ENCODE measurements around the gene ARHGAP31.

Gene ARHGAP31

DNA sequence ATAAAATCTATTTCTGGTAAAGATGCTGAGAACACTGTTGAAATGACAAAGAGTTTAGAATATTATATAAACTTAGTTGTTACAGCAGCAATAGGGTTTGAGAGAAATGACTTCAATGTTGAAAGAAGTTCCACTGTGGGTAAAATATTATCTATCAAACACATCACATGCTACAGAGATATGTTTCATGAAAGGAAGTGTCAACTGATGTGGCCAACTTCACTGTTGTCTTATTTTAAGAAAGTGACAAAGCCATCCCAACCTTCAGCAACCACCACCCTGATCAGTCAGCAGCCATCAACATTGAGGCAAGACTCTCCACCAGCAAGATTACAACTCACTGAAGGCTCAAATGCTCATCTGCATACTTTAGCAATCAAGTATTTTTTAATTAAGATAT lies 149.0 kb downstream of the ARHGAP31 start:
- DNase-seq (ENCODE audit: low spot score) = no peak

DNA sequence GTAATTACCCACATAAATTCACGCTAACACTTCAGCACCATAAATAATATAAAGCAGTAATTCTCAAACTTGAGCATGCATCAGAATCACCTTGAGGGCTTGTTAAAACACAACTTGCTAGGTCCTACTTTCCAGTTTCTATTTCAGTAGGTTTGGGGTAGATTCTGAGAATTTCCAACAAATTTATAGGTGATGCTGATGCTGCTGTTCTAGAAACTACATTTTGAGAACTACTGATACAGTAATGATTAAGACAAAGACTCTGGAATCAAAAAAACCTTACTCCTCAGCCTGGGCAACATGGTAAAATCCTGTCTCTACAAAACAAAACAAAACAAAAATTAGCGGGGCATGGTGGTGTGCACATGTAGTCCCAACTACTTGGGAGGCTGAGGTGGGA lies 150.4 kb downstream of the ARHGAP31 start:
- no peak for DNase-seq (ENCODE audit: low spot score)

- no peak for DNase-seq (ENCODE audit: low spot score)
Measured at GRCh38 chr3:119453822-119454221, 159.6 kb downstream of the ARHGAP31 start.

- no peak for DNase-seq (ENCODE audit: low spot score)
Measured at GRCh38 chr3:119456469-119456868, 162.3 kb downstream of the ARHGAP31 start.

DNA sequence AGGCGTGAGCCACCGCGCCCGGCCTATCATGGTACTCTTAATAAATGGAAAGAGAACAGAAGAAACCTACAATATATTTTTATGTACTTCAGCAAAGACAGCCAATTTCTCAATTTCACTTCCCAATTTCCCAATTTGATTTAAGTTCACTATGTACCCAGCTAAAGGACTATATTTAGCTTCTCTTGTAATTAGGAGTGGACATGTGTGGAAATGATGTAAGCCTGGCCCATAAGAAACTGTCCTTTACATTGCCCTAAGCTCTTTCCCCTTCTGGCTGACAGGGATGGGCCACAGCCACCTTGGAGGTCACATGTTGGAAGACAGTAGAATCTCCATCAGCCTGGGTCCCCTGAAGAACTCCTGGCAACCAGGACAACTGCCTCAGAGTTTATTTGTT lies 163.1 kb downstream of the ARHGAP31 start:
- DNase-seq (ENCODE audit: low spot score) = no peak

DNA sequence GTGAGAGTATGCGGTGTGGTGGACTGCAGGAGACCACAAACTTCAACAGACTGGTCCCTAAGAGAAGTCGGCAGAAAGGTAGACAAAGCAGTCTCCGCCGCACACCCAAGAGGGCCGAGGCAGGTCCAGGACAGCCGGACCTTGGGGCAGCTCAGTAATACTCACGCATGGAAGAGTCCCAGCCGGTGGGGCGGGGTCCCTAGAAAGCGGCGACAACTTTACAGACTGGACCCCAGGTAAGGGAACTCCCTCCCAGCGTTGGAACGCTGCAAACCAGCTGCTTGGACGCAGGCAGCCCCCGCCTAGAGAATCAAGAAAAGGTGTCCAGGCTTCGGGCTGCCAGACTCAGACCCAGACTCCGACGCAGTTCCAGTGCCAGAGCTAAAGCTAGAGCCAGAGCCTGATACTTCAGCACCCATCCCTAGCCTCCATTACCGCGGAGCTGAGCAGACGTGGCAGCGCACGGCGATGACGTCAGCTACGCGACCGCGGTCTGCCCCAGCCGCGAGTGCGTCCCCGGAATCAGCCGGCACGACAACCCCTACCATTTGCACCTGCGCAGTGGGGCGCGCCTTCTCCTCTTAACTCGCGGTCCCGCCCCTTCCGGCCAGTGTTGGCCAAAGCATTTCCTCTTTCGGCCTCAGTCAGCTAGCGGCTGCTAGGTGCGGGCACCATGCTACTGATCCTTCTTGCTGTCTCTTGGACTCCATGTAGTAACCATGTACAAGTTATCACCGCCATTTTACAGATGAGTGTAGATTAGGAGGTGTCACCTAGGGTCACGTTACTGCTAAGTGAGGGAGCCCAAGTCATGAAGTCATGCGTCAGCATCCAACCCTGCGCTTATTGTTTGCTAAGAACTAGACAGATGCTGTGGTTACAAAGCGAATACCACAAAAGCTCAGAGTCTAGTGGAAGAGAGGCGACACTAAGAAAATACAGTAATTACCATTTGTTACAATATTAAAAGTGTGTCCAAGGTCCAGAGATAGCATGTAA lies 169.3 kb downstream of the ARHGAP31 start, which contains the start of gene TMEM39A:
TMEM39A (minus strand) TSS at position 445 of the 999 bp plus-strand sequence. CDS start 1,541 bp downstream, outside the sequence.
- peak; percentile 99 for DNase-seq (ENCODE audit: low spot score)

GRCh38 chr3:119468041-119468440 lies 173.9 kb downstream of the ARHGAP31 start:
- peak; percentile 8 for DNase-seq (ENCODE audit: low spot score)

GRCh38 chr3:119469418-119470189 lies 175.4 kb downstream of the ARHGAP31 start:
- no peak for DNase-seq (ENCODE audit: low spot score)

Data from hematopoietic multipotent progenitor cell treated with erythropoietin and hydrocortisone succinate and interleukin-3 and kit ligand, for 15 days (in vitro differentiated cells).